ENCODE results near the gene PHOX2B. TPM values are rescaled to one million over a fixed set of nuclear protein-coding genes. Genes with fewer than 3 reads are reported as not detected.

PHOX2B gene
- total and polyA plus RNA-seq, 12 donors: not detected

GRCh38 chr4:41792166-41792565, 43.6 kb upstream of the PHOX2B start:
- Histone ChIP-seq H3K27ac (no peak overlapping the region), H3K4me3 (no peak overlapping the region), H3K27me3 (peaks cover 0 to 42% (median 13%) of the 10 kb centered on the region in 7 donors), H3K36me3 (no peaks in the 10 kb centered on the region), H3K9me3 (no peaks in the 10 kb centered on the region), H3K4me1 (peaks cover 0 to 16% (median 9%) of the 10 kb centered on the region in 9 donors)
- no peak for ATAC-seq
- intact Hi-C loops (cut with DNase I): no loop called here
- WGBS, 2 donors: 55 to 63% methylated on average over 3 of the region's 3 CpGs
- TF ChIP-seq CTCF (IDR thresholded peaks at IDR 0.05): no peak
- no peak for DNase-seq

DNA sequence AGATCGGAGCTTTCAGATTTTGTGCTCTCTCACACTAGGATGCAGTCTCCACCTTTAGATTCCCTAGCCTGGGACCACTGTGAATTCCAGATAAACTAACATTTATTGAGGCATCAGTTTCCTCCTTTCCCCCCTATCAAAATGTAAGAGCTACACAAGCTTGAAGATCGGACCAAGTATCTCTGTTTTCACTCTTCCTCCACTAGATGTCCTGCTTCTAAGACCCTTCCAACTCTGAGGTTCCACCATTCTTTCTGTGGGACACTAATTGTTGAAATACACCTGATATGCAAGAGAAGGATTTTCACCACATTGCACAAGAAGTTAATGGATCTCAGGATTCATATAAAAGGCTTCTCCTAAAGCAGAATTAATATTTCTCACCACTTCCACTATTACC, 43.0 kb upstream of the PHOX2B start:
- intact Hi-C loops (cut with DNase I): no loop called here
- no peak for ATAC-seq
- H3K9me3 ChIP-seq: no peaks in the 10 kb centered on the region
- no peak for TF ChIP-seq CTCF (IDR thresholded peaks at IDR 0.05)
- DNase-seq: no peak
- H3K4me3 ChIP-seq: no peak overlapping the region
- peaks cover 0 to 48% (median 19%) of the 10 kb centered on the region in 7 donors for H3K27me3 ChIP-seq
- H3K36me3 ChIP-seq: no peaks in the 10 kb centered on the region
- WGBS, 2 donors: 72 to 77% methylated on average over 2 of the region's 2 CpGs
- H3K4me1 ChIP-seq: peaks cover 0 to 10% (median 4%) of the 10 kb centered on the region in 9 donors
- no peak overlapping the region for H3K27ac ChIP-seq

- no peaks in the 10 kb centered on the region for H3K9me3 ChIP-seq
- no peak for TF ChIP-seq CTCF (IDR thresholded peaks at IDR 0.05)
- no peaks in the 10 kb centered on the region for H3K4me1 ChIP-seq
- ATAC-seq (no peak), DNase-seq (no peak)
- H3K36me3 ChIP-seq: no peaks in the 10 kb centered on the region
- no peak overlapping the region for H3K4me3 ChIP-seq
- WGBS, 2 donors: 71 to 76% methylated on average over 8 of the region's 8 CpGs
- peaks cover 0 to 60% (median 18%) of the 10 kb centered on the region in 7 donors for H3K27me3 ChIP-seq
- no peak overlapping the region for H3K27ac ChIP-seq
- intact Hi-C loops (cut with DNase I): no loop called here
These were observed 39.4 kb upstream of the PHOX2B start for GRCh38 chr4:41787931-41788330.

- Histone ChIP-seq H3K9me3 (no peaks in the 10 kb centered on the region), H3K4me1 (no peaks in the 10 kb centered on the region), H3K27ac (no peak overlapping the region), H3K27me3 (peaks cover 0 to 45% (median 11%) of the 10 kb centered on the region in 7 donors), H3K4me3 (no peak overlapping the region), H3K36me3 (no peaks in the 10 kb centered on the region)
- 69 to 82% methylated on average over 1 of the region's 1 CpG for WGBS, 2 donors
- ATAC-seq: no peak
- no peak for DNase-seq
- intact Hi-C loops (cut with DNase I): no loop called here
- no peak for TF ChIP-seq CTCF (IDR thresholded peaks at IDR 0.05)
These were observed 37.1 kb upstream of the PHOX2B start for GRCh38 chr4:41785665-41786064.
